H9 (cell line): Measurements from ENCODE around the gene SEMA3D. TPM values are rescaled to one million over a fixed set of nuclear protein-coding genes. Genes with fewer than 3 reads are reported as not detected.
A peak's percentile ranks its signal among the peaks of the same experiment; 100 is the strongest.

Experiments
- DNase-seq: peaks from one replicate; pipeline ENCODE4 v3.0.0-alpha.2; 2017
- H2AFZ ChIP-seq: one replicate; pipeline ENCODE4 v1.6.1; 2013; ENCODE audit warnings: mild to moderate bottlenecking, low read length, control low read depth, moderate library complexity
- H2AK5ac ChIP-seq: 2 replicates; pipeline ENCODE4 v1.6.1; 2013; ENCODE audit warnings: low read length, control low read depth, mixed read lengths; ENCODE audit not compliant: insufficient read length
- H2BK120ac ChIP-seq: one replicate; pipeline ENCODE4 v1.6.1; 2013; ENCODE audit warnings: low read depth, mild to moderate bottlenecking, low read length, control low read depth, inconsistent platforms; ENCODE audit not compliant: poor library complexity, severe bottlenecking
- H2BK12ac ChIP-seq: 2 replicates; pipeline ENCODE4 v1.6.1; 2013; ENCODE audit warnings: low read length, control low read depth, mixed read lengths, low read depth; ENCODE audit not compliant: insufficient read length
- H2BK15ac ChIP-seq: 2 replicates; pipeline ENCODE4 v1.6.1; 2013; ENCODE audit warnings: low read depth, low read length, control low read depth
- H2BK20ac ChIP-seq: one replicate; pipeline ENCODE4 v1.6.1; 2013; ENCODE audit warnings: low read depth, mild to moderate bottlenecking, low read length, control low read depth, inconsistent platforms; ENCODE audit not compliant: poor library complexity, severe bottlenecking
- H2BK5ac ChIP-seq: 2 replicates; pipeline ENCODE4 v1.6.1; 2013; ENCODE audit warnings: low read length, control low read depth, mixed read lengths; ENCODE audit not compliant: insufficient read length
- H3K14ac ChIP-seq: 2 replicates; pipeline ENCODE4 v1.6.1; 2013; ENCODE audit warnings: low read length, control low read depth; ENCODE audit not compliant: insufficient read depth
- H3K18ac ChIP-seq: 2 replicates; pipeline ENCODE4 v1.6.1; 2013; ENCODE audit warnings: low read depth, mild to moderate bottlenecking, mixed read lengths, low read length, control low read depth; ENCODE audit not compliant: insufficient read length
- H3K23ac ChIP-seq: 2 replicates; pipeline ENCODE4 v1.6.1; 2013; ENCODE audit warnings: low read length, control low read depth, mixed read lengths, low read depth; ENCODE audit not compliant: insufficient read length
- H3K23me2 ChIP-seq: 2 replicates; pipeline ENCODE4 v1.6.1; 2013; ENCODE audit warnings: low read depth, mild to moderate bottlenecking, mixed read lengths, low read length, control low read depth; ENCODE audit not compliant: insufficient read length, poor library complexity, severe bottlenecking
- H3K27ac ChIP-seq: 2 replicates; pipeline ENCODE4 v1.5.1; 2013; ENCODE audit warnings: low read length, control low read depth, mixed read lengths, low read depth; ENCODE audit not compliant: insufficient read length
- H3K27me3 ChIP-seq: 2 replicates; pipeline ENCODE4 v1.6.1; 2013; ENCODE audit warnings: low read length, control low read depth, inconsistent platforms; ENCODE audit not compliant: insufficient read depth
- H3K4ac ChIP-seq: 2 replicates; pipeline ENCODE4 v1.6.1; 2013; ENCODE audit warnings: low read depth, mild to moderate bottlenecking, control low read depth, inconsistent platforms, low read length, moderate library complexity
- H3K4me1 ChIP-seq: 2 replicates; pipeline ENCODE4 v1.6.1; 2013; ENCODE audit warnings: low read length, control low read depth, inconsistent platforms; ENCODE audit not compliant: insufficient read depth
- H3K4me2 ChIP-seq: 2 replicates; pipeline ENCODE4 v1.6.1; 2013; ENCODE audit warnings: low read length, control low read depth, mixed read lengths; ENCODE audit not compliant: insufficient read length, insufficient read depth
- H3K56ac ChIP-seq: 2 replicates; pipeline ENCODE4 v1.6.1; 2013; ENCODE audit warnings: low read depth, mild to moderate bottlenecking, mixed read lengths, low read length, control low read depth; ENCODE audit not compliant: insufficient read length
- H3K79me1 ChIP-seq: 2 replicates; pipeline ENCODE4 v1.6.1; 2013; ENCODE audit warnings: low read depth, mild to moderate bottlenecking, moderate library complexity, low read length, control low read depth, inconsistent platforms; ENCODE audit not compliant: insufficient read depth, poor library complexity, severe bottlenecking
- H3K79me2 ChIP-seq: 2 replicates; pipeline ENCODE4 v1.6.1; 2013; ENCODE audit warnings: low read length, control low read depth, inconsistent platforms; ENCODE audit not compliant: insufficient read depth
- H3K9ac ChIP-seq: 2 replicates; pipeline ENCODE4 v1.6.1; 2013; ENCODE audit warnings: low read length, control low read depth, mixed read lengths; ENCODE audit not compliant: insufficient read length; ENCODE audit errors: extremely low read depth
- H3K9me3 ChIP-seq: one replicate; pipeline ENCODE4 v1.6.1; 2013; ENCODE audit warnings: low read depth, low read length, inconsistent platforms; ENCODE audit not compliant: control insufficient read depth
- H3T11ph ChIP-seq: one replicate; pipeline ENCODE4 v1.6.1; 2013; ENCODE audit warnings: mild to moderate bottlenecking, low read length, control low read depth, inconsistent platforms
- H4K20me1 ChIP-seq: one replicate; pipeline ENCODE4 v1.6.1; 2013; ENCODE audit not compliant: control insufficient read depth, insufficient read length, insufficient read depth
- H4K5ac ChIP-seq: 2 replicates; pipeline ENCODE4 v1.6.1; 2013; ENCODE audit warnings: low read depth, mild to moderate bottlenecking, mixed read lengths, low read length, control low read depth; ENCODE audit not compliant: insufficient read length
- H4K8ac ChIP-seq: replicated peaks from 2 replicates; pipeline ENCODE4 v1.6.1; 2013; ENCODE audit warnings: low read length, control low read depth, mixed read lengths, low read depth; ENCODE audit not compliant: insufficient read length
- H4K91ac ChIP-seq: 2 replicates; pipeline ENCODE4 v1.6.1; 2013; ENCODE audit warnings: low read depth, mild to moderate bottlenecking, moderate library complexity, mixed read lengths, low read length, control low read depth; ENCODE audit not compliant: insufficient read length
- H3K27ac Mint-ChIP-seq, 3 experiments: 2 replicates in 2 of 3; 3 replicates in 1 of 3; pipeline ENCODE4 v1.8.0; 2020 to 2021; ENCODE audit warnings: mixed read lengths in 3 of 3, mild to moderate bottlenecking in 1 of 3, moderate library complexity in 1 of 3
- H3K27me3 Mint-ChIP-seq: 2 replicates; pipeline ENCODE4 v1.8.0; 2021; ENCODE audit warnings: low read depth, mild to moderate bottlenecking, moderate library complexity, mixed read lengths
- H3K36me3 Mint-ChIP-seq, 3 experiments: 2 replicates in 2 of 3; 3 replicates in 1 of 3; pipeline ENCODE4 v1.8.0; 2020 to 2021; ENCODE audit warnings: low read depth in 3 of 3, mixed read lengths in 3 of 3; ENCODE audit not compliant: insufficient read depth in 1 of 3
- H3K4me1 Mint-ChIP-seq, 2 experiments: 2 replicates each; pipeline ENCODE4 v1.8.0; 2020; ENCODE audit warnings: mixed read lengths in 2 of 2
- H3K4me3 Mint-ChIP-seq, 2 experiments: 2 replicates in 1 of 2; 3 replicates in 1 of 2; pipeline ENCODE4 v1.8.0; 2020 to 2021; ENCODE audit warnings: mild to moderate bottlenecking in 2 of 2, mixed read lengths in 2 of 2, moderate library complexity in 1 of 2
- H3K9me3 Mint-ChIP-seq, 2 experiments: 2 replicates in 1 of 2; 3 replicates in 1 of 2; pipeline ENCODE4 v1.8.0; 2020; ENCODE audit warnings: mild to moderate bottlenecking in 2 of 2, mixed read lengths in 2 of 2, moderate library complexity in 1 of 2
- CTCF ChIP-seq: fragments of 200-600 bp; sonication (generic); conservative IDR thresholded peaks from 3 replicates; pipeline ENCODE4 v1.8.0; 2021; ENCODE audit warnings: antibody characterized with exemption, mild to moderate bottlenecking
- WGBS: extraction: QIAGEN DNeasy Blood & Tissue Kit; methylation state at CpG from one replicate; pipeline ENCODE4 v1.1.7; 2013; ENCODE audit warnings: missing lambda C conversion rate, low lambda C conversion rate, mixed read lengths; ENCODE audit not compliant: insufficient read length; ENCODE audit errors: extremely low coverage; 5-methylcytosine and 5-hydroxymethylcytosine counted together
- total RNA-seq: library from RNA; stranded (reverse); gene quantifications from 2 replicates; pipeline ENCODE4 v1.2.1, GENCODE V29; 2021

SEMA3D gene
- total RNA-seq, 1 experiment from 2014 or later = 5.4 TPM

GRCh38 chr7:85191383-85191782 is 4.5 kb upstream of the SEMA3D start:
- no peak overlapping the region for H3K4ac ChIP-seq
- Mint-ChIP-seq H3K27ac (no peak overlapping the region), H3K4me3 (no peak overlapping the region), H3K27me3 (peaks cover 20% of the 10 kb centered on the region), H3K36me3 (no peaks in the 10 kb centered on the region), H3K9me3 (no peaks in the 10 kb centered on the region; a peak in 1 of 5 replicates), H3K4me1 (peaks cover 44 to 47% of the 10 kb centered on the region in 2 experiments)
- no peak overlapping the region for H3T11ph ChIP-seq
- no peak overlapping the region for H4K91ac ChIP-seq
- H2BK12ac ChIP-seq = no peak overlapping the region
- no peaks in the 10 kb centered on the region for H3K4me1 ChIP-seq
- H3K79me2 ChIP-seq = no peaks in the 10 kb centered on the region
- H3K56ac ChIP-seq = no peak overlapping the region
- no peak overlapping the region for H4K8ac ChIP-seq
- no peak overlapping the region for H3K14ac ChIP-seq
- no peak overlapping the region for H3K23ac ChIP-seq
- no peak overlapping the region for H3K18ac ChIP-seq
- no CpG with 5 or more reads among the region's 1 CpG for WGBS
- no peak overlapping the region for H3K27ac ChIP-seq
- H3K79me1 ChIP-seq = no peaks in the 10 kb centered on the region
- H2BK5ac ChIP-seq = no peak overlapping the region
- H2BK120ac ChIP-seq = no peak overlapping the region
- no peak overlapping the region for H2BK15ac ChIP-seq
- TF ChIP-seq CTCF = peak; percentile 44; the same call in 2 of the 3 replicates
- no peaks in the 10 kb centered on the region for H3K27me3 ChIP-seq
- no peaks in the 10 kb centered on the region for H3K9me3 ChIP-seq
- no peak overlapping the region for H3K9ac ChIP-seq
- H2AFZ ChIP-seq = no peak overlapping the region
- no peak overlapping the region for H3K4me2 ChIP-seq
- no peaks in the 10 kb centered on the region for H4K20me1 ChIP-seq
- peaks cover 6% of the 10 kb centered on the region for H3K23me2 ChIP-seq
- no peak overlapping the region for H4K5ac ChIP-seq
- no peak overlapping the region for H2AK5ac ChIP-seq
- no peak overlapping the region for H2BK20ac ChIP-seq
- no peak for DNase-seq
